OCI-LY7 (cell line): Measurements from ENCODE around the gene PADI4. TPM values are rescaled to one million over a fixed set of nuclear protein-coding genes. Genes with fewer than 3 reads are reported as not detected.

Experiments used
- BruUV-seq: library from RNA; stranded (reverse); fragments of 400-500 nt; replicated peaks from 2 replicates; lab custom pipeline; 2021; lab: Mats Ljungman, UMichigan
- CTCF ChIA-PET: fragments of 300-600 bp; sonication (Branson Sonifier 250); formaldehyde crosslinking; loops from one replicate; lab custom pipeline; 2022; ENCODE audit warnings: antibody characterized with exemption; ENCODE audit not compliant: unreplicated experiment; lab: Charles Lee
- POLR2A ChIA-PET: fragments of 300-600 bp; sonication (Branson Sonifier 250); formaldehyde crosslinking; loops from one replicate; lab custom pipeline; 2022; ENCODE audit warnings: antibody characterized with exemption; lab: Charles Lee
- DNase-seq: peaks from one replicate; pipeline ENCODE4 v3.0.0-alpha.2; 2015; ENCODE audit warnings: low spot score
- H2AFZ ChIP-seq: fragments of 200-600 bp; sonication (generic), shearing (Covaris generic); 2 replicates; pipeline ENCODE4 v1.6.1; 2014; ENCODE audit warnings: mild to moderate bottlenecking, antibody characterized with exemption, low read length, moderate library complexity
- H3K27ac ChIP-seq: fragments of 200-600 bp; sonication (generic); 2 replicates; pipeline ENCODE4 v1.5.1; 2014; ENCODE audit warnings: mixed run types, low read depth, mild to moderate bottlenecking, moderate library complexity, low read length, inconsistent platforms; ENCODE audit not compliant: poor library complexity, severe bottlenecking
- H3K36me3 ChIP-seq: fragments of 200-600 bp; sonication (generic); 2 replicates; pipeline ENCODE4 v1.6.1; 2014; ENCODE audit warnings: mild to moderate bottlenecking, antibody characterized with exemption, low read length, moderate library complexity, mixed read lengths; ENCODE audit not compliant: insufficient read depth
- H3K4me1 ChIP-seq: fragments of 200-600 bp; sonication (generic); 2 replicates; pipeline ENCODE4 v1.5.1; 2014; ENCODE audit warnings: mild to moderate bottlenecking, low read length; ENCODE audit not compliant: insufficient read depth, poor library complexity, severe bottlenecking
- H3K4me2 ChIP-seq: fragments of 200-600 bp; sonication (generic); 2 replicates; pipeline ENCODE4 v1.6.1; 2014; ENCODE audit warnings: mild to moderate bottlenecking, low read length
- H3K4me3 ChIP-seq: fragments of 200-600 bp; sonication (generic); 2 replicates; pipeline ENCODE4 v1.5.1; 2014; ENCODE audit warnings: mild to moderate bottlenecking, low read depth, low read length; ENCODE audit not compliant: poor library complexity, severe bottlenecking
- H3K79me2 ChIP-seq: fragments of 200-600 bp; sonication (generic); 2 replicates; pipeline ENCODE4 v1.6.1; 2016; ENCODE audit warnings: low read depth, mild to moderate bottlenecking, low read length, moderate library complexity, mixed read lengths; ENCODE audit not compliant: insufficient read depth
- H3K9me2 ChIP-seq: fragments of 200-600 bp; sonication (generic); 2 replicates; pipeline ENCODE4 v1.6.1; 2016; ENCODE audit warnings: mild to moderate bottlenecking, low read length, mixed read lengths; ENCODE audit not compliant: insufficient read depth
- H3K9me3 ChIP-seq: fragments of 200-600 bp; sonication (generic); 2 replicates; pipeline ENCODE4 v1.6.1; 2014; ENCODE audit warnings: mild to moderate bottlenecking, mixed run types, low read length, mixed read lengths
- H4K20me1 ChIP-seq: fragments of 200-600 bp; sonication (generic); 2 replicates; pipeline ENCODE4 v1.6.1; 2014; ENCODE audit warnings: mild to moderate bottlenecking, antibody characterized with exemption, low read length, moderate library complexity, mixed read lengths; ENCODE audit not compliant: insufficient read depth
- CTCF ChIP-seq: fragments of 200-600 bp; sonication (generic); conservative IDR thresholded peaks from 2 replicates; pipeline ENCODE4 v1.5.1; 2014; ENCODE audit warnings: mild to moderate bottlenecking, antibody characterized with exemption, low read length, moderate library complexity, mixed read lengths
- EZH2phosphoT487 ChIP-seq: fragments of 200-600 bp; sonication (generic); IDR thresholded peaks from 2 replicates; pipeline ENCODE4 v1.6.1; 2018; ENCODE audit warnings: low read depth, borderline replicate concordance, mild to moderate bottlenecking, mixed run types, antibody characterized with exemption, low read length, moderate library complexity, mixed read lengths
- intact Hi-C: fragments of 100-400 bp; cut with micrococcal nuclease; formaldehyde crosslinking; loops from one replicate; pipeline ENCODE4 v1.10.0; 2022; ENCODE audit not compliant: unreplicated experiment
- total RNA-seq, 2 experiments: library from RNA; depleted of rRNA in 1 of 2; stranded (reverse); fragments of >200 nt in 1 of 2; shearing (Covaris generic) in 1 of 2; gene quantifications; 2 replicates each; pipeline ENCODE4 v1.2.3, GENCODE V29; 2014 to 2022

Gene PADI4
- total RNA-seq, 2 experiments from 2014 or later, result 0.19 TPM; not detected in 1

DNA sequence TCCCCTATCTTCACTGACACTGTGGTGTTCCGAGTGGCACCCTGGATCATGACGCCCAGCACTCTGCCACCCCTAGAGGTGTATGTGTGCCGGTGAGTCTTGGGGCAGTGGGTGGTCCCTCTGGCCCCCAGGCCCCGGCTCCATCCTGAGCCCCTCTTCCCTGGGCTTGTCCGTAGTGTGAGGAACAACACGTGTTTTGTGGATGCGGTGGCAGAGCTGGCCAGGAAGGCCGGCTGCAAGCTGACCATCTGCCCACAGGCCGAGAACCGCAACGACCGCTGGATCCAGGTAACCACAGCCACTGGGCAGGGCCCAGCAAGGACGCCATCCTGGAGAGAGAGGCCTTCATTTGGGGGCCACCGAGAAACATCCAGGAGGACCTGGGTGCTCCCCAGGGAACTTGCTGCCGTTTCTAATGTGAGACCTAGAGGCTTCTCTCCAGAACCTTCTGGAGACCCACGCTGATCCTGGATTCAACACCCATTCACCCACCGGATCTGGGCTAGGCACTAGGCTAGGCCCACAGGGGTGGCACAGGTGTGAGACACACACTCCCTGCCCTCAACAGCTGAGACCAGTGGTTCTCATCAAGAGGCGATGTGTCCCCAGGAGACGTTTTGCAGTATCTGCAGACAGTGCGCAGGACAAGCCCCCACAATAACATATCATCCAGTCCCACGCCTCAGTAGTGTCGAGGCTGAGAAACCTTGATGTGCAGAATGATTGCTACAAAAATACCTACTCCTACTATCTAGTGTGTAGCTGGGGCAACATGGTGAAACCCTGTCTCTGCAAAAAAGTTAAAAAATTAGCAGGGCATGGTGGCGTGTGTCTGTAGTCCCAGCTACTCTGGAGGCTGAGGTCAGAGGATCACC lies 36.9 kb upstream of the PADI4 start:
- intact Hi-C loops, result no loop called here
- Histone ChIP-seq H2AFZ (no peak overlapping the region), H3K4me3 (no peak overlapping the region), H3K4me2 (no peak overlapping the region), H3K79me2 (no peaks in the 10 kb centered on the region), H3K4me1 (no peaks in the 10 kb centered on the region), H3K9me2 (no peaks in the 10 kb centered on the region), H3K36me3 (no peaks in the 10 kb centered on the region), H3K27ac (no peak overlapping the region), H4K20me1 (no peaks in the 10 kb centered on the region), H3K9me3 (no peaks in the 10 kb centered on the region)
- POLR2A ChIA-PET, result no interaction called here
- TF ChIP-seq CTCF, result no peak
- no peak for TF ChIP-seq EZH2phosphoT487
- no peak for DNase-seq
- CTCF ChIA-PET, result no interaction called here
- no TSS peak for BruUV-seq

GRCh38 chr1:17272066-17272465 lies 35.9 kb upstream of the PADI4 start:
- H3K4me3 ChIP-seq, result no peak overlapping the region
- H3K36me3 ChIP-seq, result no peaks in the 10 kb centered on the region
- intact Hi-C loops, result no loop called here
- H3K27ac ChIP-seq, result no peak overlapping the region
- POLR2A ChIA-PET, result no interaction called here
- BruUV-seq, result no TSS peak
- no peaks in the 10 kb centered on the region for H3K79me2 ChIP-seq
- no peaks in the 10 kb centered on the region for H4K20me1 ChIP-seq
- no peak overlapping the region for H2AFZ ChIP-seq
- CTCF ChIA-PET, result no interaction called here
- TF ChIP-seq EZH2phosphoT487 (no peak), CTCF (no peak)
- H3K4me1 ChIP-seq, result no peaks in the 10 kb centered on the region
- no peaks in the 10 kb centered on the region for H3K9me2 ChIP-seq
- no peak overlapping the region for H3K4me2 ChIP-seq
- no peak for DNase-seq
- no peaks in the 10 kb centered on the region for H3K9me3 ChIP-seq

GRCh38 chr1:17272646-17273045 lies 35.4 kb upstream of the PADI4 start:
- no peak for DNase-seq
- H3K27ac ChIP-seq, result no peak overlapping the region
- H3K4me2 ChIP-seq, result no peak overlapping the region
- TF ChIP-seq CTCF (no peak), EZH2phosphoT487 (no peak)
- no peaks in the 10 kb centered on the region for H3K79me2 ChIP-seq
- no TSS peak for BruUV-seq
- no peaks in the 10 kb centered on the region for H3K9me2 ChIP-seq
- H3K36me3 ChIP-seq, result no peaks in the 10 kb centered on the region
- intact Hi-C loops, result no loop called here
- no peak overlapping the region for H3K4me3 ChIP-seq
- no peak overlapping the region for H2AFZ ChIP-seq
- H3K4me1 ChIP-seq, result no peaks in the 10 kb centered on the region
- ChIA-PET POLR2A (no interaction called here), CTCF (no interaction called here)
- H4K20me1 ChIP-seq, result no peaks in the 10 kb centered on the region
- no peaks in the 10 kb centered on the region for H3K9me3 ChIP-seq
